Measurements from ENCODE around the gene CT83.

CT83 gene, protein sequence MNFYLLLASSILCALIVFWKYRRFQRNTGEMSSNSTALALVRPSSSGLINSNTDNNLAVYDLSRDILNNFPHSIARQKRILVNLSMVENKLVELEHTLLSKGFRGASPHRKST

GRCh38 chrX:116462822-116463221 is at the start of gene CT83:
CT83 (minus strand) TSS chrX:116462976; CDS start chrX:116462856, 120 bp downstream.
- DNase-seq (ENCODE audit: low read depth) = no peak

DNA sequence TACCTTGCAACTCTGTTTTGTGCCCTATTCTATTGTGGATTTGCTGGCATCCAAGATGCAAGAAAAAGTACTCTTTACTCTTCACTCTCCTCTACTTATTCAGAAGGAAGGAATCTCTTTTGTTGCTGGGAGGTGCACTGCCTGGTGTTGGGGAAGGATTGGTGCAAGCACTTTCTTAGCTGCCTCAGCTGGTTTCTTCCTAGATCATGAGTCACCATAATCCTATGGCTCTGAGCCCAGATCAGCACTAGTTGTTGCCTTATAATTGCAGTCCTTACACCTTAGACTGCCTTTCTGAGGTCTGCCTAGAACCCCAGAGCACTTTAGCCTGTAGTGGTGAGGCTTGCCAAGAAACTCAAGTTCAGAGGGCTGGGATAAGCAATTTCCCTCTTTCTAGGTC is 37.0 kb upstream of the CT83 start:
- DNase-seq (ENCODE audit: low read depth) = no peak

DNA sequence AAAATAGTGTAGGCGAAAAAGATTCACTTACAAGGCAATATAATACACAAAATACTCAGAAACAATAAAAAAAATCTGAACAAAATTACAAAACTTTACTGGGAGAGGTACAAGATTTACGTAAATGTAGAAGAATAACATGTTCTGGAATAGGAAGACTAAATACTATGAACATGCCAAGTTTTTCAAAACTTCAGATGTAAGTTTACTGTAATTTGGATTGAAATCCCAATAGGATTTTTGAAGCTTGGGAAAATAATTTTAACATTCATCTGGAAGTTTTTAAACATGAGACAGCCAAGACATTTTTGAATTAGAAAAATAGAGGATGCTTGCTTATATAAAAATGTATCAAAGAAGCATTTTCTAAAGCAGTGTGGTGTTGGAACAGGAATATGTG is 30.5 kb upstream of the CT83 start:
- DNase-seq (ENCODE audit: low read depth) = no peak

DNA sequence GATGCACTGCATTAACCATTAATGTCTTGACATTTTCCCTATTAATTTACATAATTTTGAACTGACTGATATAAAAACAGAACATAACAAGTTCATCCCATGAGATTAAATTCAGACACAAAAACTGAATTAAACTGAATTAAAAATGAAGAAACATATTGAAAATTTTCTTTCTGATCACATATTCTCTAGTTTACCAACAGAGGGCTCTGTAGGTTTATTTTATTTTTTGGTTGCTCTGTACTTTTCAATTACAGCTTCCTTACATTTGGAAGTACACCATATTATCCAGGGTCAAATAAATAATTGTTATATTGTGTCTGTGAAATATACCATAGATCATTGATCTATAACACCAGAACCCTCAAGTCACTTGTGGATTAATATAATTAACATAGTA is 27.3 kb upstream of the CT83 start:
- no peak for DNase-seq (ENCODE audit: low read depth)

GRCh38 chrX:116480059-116480458 is 17.3 kb upstream of the CT83 start:
- no peak for DNase-seq (ENCODE audit: low read depth)

- no peak for DNase-seq (ENCODE audit: low read depth)
These were observed 13.6 kb downstream of the CT83 start for GRCh38 chrX:116449156-116449555.

GRCh38 chrX:116436358-116436816 is 26.4 kb downstream of the CT83 start, which contains the start of gene SLC6A14:
SLC6A14 (plus strand) TSS chrX:116436606; CDS start chrX:116436710, 104 bp downstream.
- DNase-seq (ENCODE audit: low read depth) = no peak

- DNase-seq (ENCODE audit: low read depth) = no peak
These were observed 27.2 kb downstream of the CT83 start for GRCh38 chrX:116435597-116435996.

- no peak for DNase-seq (ENCODE audit: low read depth)
These were observed 34.8 kb downstream of the CT83 start for GRCh38 chrX:116427978-116428377.

- DNase-seq (ENCODE audit: low read depth) = no peak
These were observed 44.8 kb downstream of the CT83 start for GRCh38 chrX:116417968-116418367.

DNA sequence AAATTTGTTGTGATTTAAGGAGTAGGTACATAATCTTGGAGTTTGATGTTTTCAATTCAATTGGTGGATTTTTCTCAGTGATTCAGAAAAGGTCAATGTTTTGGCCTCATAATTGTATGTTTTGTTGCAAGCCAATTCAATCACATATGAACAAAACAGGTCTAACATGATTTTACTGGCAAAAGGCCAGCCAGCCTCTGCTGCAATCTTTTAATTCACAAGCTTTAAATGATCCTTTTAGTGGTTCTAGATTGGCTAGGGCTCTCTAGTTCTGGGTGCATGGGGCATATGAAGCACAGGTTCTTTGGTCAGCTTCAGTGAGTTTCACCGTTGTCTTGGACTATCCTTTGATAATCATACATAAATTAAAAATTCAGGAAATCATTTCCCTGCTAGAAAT is 45.6 kb downstream of the CT83 start:
- no peak for DNase-seq (ENCODE audit: low read depth)

- no peak for DNase-seq (ENCODE audit: low read depth)
These were observed 49.5 kb downstream of the CT83 start for GRCh38 chrX:116413273-116413672.
